ENCODE results near the gene ASXL1.
A peak's percentile ranks its signal among the peaks of the same experiment; 100 is the strongest.

ASXL1 gene

DNA sequence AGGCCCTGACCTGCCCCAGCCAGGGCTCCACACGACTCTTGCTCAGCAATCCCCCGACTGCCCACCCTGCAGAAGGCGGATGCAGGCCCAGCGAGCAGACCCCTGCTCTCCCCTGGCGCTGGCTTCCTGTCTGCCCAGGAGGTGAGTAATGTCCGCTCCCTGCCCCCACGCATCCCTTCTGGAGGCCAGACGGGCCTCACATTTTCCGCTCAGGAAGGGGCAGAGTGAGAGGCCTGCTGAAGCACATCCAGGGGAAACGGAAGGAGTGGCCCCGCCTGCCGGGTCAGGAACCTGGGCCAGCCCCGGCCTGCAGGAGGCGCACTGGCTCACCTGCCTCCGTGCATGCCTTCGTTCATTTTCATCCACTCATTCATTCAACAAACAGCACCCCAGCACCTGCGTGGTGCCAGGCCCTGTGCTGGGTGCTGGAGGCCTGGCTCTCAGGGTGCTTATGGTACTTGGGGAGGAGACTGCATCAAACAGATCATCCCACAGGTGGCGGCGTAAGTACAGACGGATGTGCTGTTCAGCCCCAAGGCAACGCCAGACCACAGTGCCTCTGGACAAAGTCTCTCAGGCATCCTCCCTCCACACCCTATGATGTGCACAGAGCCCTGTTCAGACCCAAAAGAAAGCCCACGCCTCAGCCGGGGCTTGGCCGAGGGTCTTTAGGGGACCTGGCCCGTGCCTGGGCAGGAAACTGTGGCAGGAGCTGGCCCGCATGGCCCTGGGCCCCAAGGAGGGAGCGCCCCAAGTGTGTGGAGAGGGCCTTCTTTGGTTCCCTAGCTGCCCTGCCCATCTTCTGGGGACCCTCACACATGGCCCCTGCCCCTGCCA is 112.1 kb downstream of the ASXL1 start:
- no peaks in the 10 kb centered on the region for H3K27me3 ChIP-seq (ENCODE audit: control insufficient read depth, insufficient read depth, low read length)
- no peaks in the 10 kb centered on the region for H3K9me3 ChIP-seq (ENCODE audit: control insufficient read depth, low read length)
- peak overlapping the region; percentile 40 for H3K27ac ChIP-seq
- H3K4me1 ChIP-seq: peaks cover 8% of the 10 kb centered on the region
- H3K79me2 ChIP-seq: peaks cover 53% of the 10 kb centered on the region
- TF ChIP-seq CTCF (IDR thresholded peaks at IDR 0.05): peak; percentile 31
- H3K36me3 ChIP-seq (ENCODE audit: control insufficient read depth, insufficient read depth, low read length): no peaks in the 10 kb centered on the region
- H3K4me2 ChIP-seq (ENCODE audit: low read length): no peak overlapping the region
- H3K9ac ChIP-seq: no peak overlapping the region
- H2AFZ ChIP-seq: no peak overlapping the region
- no peak overlapping the region for H3K4me3 ChIP-seq (ENCODE audit: low read depth, low read length)

GRCh38 chr20:32470940-32471339 is 112.8 kb downstream of the ASXL1 start:
- TF ChIP-seq CTCF (IDR thresholded peaks at IDR 0.05): no peak
- Histone ChIP-seq H3K27ac (peak overlapping the region; percentile 32), H3K36me3 (ENCODE audit: control insufficient read depth, insufficient read depth, low read length) (no peaks in the 10 kb centered on the region), H3K4me3 (ENCODE audit: low read depth, low read length) (no peak overlapping the region), H3K9me3 (ENCODE audit: control insufficient read depth, low read length) (no peaks in the 10 kb centered on the region), H3K79me2 (peaks cover 53% of the 10 kb centered on the region), H3K27me3 (ENCODE audit: control insufficient read depth, insufficient read depth, low read length) (no peaks in the 10 kb centered on the region), H2AFZ (no peak overlapping the region), H3K9ac (no peak overlapping the region), H3K4me1 (peaks cover 15% of the 10 kb centered on the region), H3K4me2 (ENCODE audit: low read length) (no peak overlapping the region)

- Histone ChIP-seq H3K27me3 (ENCODE audit: control insufficient read depth, insufficient read depth, low read length) (no peaks in the 10 kb centered on the region), H2AFZ (no peak overlapping the region), H3K36me3 (ENCODE audit: control insufficient read depth, insufficient read depth, low read length) (no peaks in the 10 kb centered on the region), H3K9ac (no peak overlapping the region), H3K79me2 (peaks cover 53% of the 10 kb centered on the region), H3K4me2 (ENCODE audit: low read length) (no peak overlapping the region), H3K27ac (no peak overlapping the region), H3K4me3 (ENCODE audit: low read depth, low read length) (no peak overlapping the region), H3K9me3 (ENCODE audit: control insufficient read depth, low read length) (no peaks in the 10 kb centered on the region), H3K4me1 (peaks cover 23% of the 10 kb centered on the region)
- TF ChIP-seq CTCF (IDR thresholded peaks at IDR 0.05): no peak
These were observed 114.6 kb downstream of the ASXL1 start for GRCh38 chr20:32472581-32473207.

- TF ChIP-seq CTCF (IDR thresholded peaks at IDR 0.05): no peak
- Histone ChIP-seq H3K9ac (no peak overlapping the region), H3K36me3 (ENCODE audit: control insufficient read depth, insufficient read depth, low read length) (no peaks in the 10 kb centered on the region), H3K27ac (peak overlapping the region; percentile 76), H3K4me2 (ENCODE audit: low read length) (no peak overlapping the region), H3K79me2 (peaks cover 53% of the 10 kb centered on the region), H2AFZ (no peak overlapping the region), H3K4me3 (ENCODE audit: low read depth, low read length) (no peak overlapping the region), H3K4me1 (peaks cover 23% of the 10 kb centered on the region), H3K9me3 (ENCODE audit: control insufficient read depth, low read length) (no peaks in the 10 kb centered on the region), H3K27me3 (ENCODE audit: control insufficient read depth, insufficient read depth, low read length) (no peaks in the 10 kb centered on the region)
These were observed 115.3 kb downstream of the ASXL1 start for GRCh38 chr20:32473231-32474008.

Data from parathyroid adenoma (tissue), 2 donors.